ENCODE results near the gene TREM2. TPM values are rescaled to one million over a fixed set of nuclear protein-coding genes. Genes with fewer than 3 reads are reported as not detected.
"Not testable (repeated sequence)": the region's sequence is repeated elsewhere in the genome, so short reads cannot be mapped to it uniquely, and the experiment has no call there.

The TREM2 gene
- not detected in 2 replicates for total RNA-seq

GRCh38 chr6:41162687-41163418 is at the start of gene TREM2:
TSS of gene TREM2 (minus strand) at chr6:41163116. CDS start at chr6:41163082, 34 bp downstream.
- DNase-seq (ENCODE audit: low read depth in 2 of 2) = no peak

GRCh38 chr6:41209547-41210320 is 46.8 kb upstream of the TREM2 start:
- no peak for DNase-seq (ENCODE audit: low read depth in 2 of 2)

GRCh38 chr6:41208439-41209106 is 45.7 kb upstream of the TREM2 start:
- no peak for DNase-seq (ENCODE audit: low read depth in 2 of 2)

- DNase-seq (ENCODE audit: low read depth in 2 of 2) = no peak
Measured at GRCh38 chr6:41204156-41204555, 41.2 kb upstream of the TREM2 start.

GRCh38 chr6:41201764-41202173 is 38.9 kb upstream of the TREM2 start:
- DNase-seq (ENCODE audit: low read depth in 2 of 2) = no peak

- DNase-seq (ENCODE audit: low read depth in 2 of 2) = no peak
Measured at GRCh38 chr6:41200901-41201763, 38.2 kb upstream of the TREM2 start, which contains the start of gene TREML2. TSS of gene TREML2 (minus strand) at chr6:41201149. CDS start at chr6:41201008, 141 bp downstream.

GRCh38 chr6:41200296-41200900 is 37.5 kb upstream of the TREM2 start:
- no peak for DNase-seq (ENCODE audit: low read depth in 2 of 2)

- DNase-seq (ENCODE audit: low read depth in 2 of 2) = no peak
Measured at GRCh38 chr6:41199552-41200246, 36.8 kb upstream of the TREM2 start.

- DNase-seq (ENCODE audit: low read depth in 2 of 2) = no peak
Measured at GRCh38 chr6:41197234-41197633, 34.3 kb upstream of the TREM2 start.

- DNase-seq (ENCODE audit: low read depth in 2 of 2) = no peak
Measured at GRCh38 chr6:41194386-41194785, 31.5 kb upstream of the TREM2 start.

GRCh38 chr6:41193884-41194283 is 31.0 kb upstream of the TREM2 start:
- DNase-seq (ENCODE audit: low read depth in 2 of 2) = no peak

GRCh38 chr6:41193171-41193734 is 30.3 kb upstream of the TREM2 start:
- no peak for DNase-seq (ENCODE audit: low read depth in 2 of 2)

- DNase-seq (ENCODE audit: low read depth in 2 of 2) = peak; percentile 42 to 47
Measured at GRCh38 chr6:41191569-41191968, 28.7 kb upstream of the TREM2 start.

GRCh38 chr6:41190791-41191190 is 27.9 kb upstream of the TREM2 start:
- no peak for DNase-seq (ENCODE audit: low read depth in 2 of 2)

- no peak for DNase-seq (ENCODE audit: low read depth in 2 of 2)
Measured at GRCh38 chr6:41189967-41190366, 27.1 kb upstream of the TREM2 start.

GRCh38 chr6:41189046-41189445 is 26.1 kb upstream of the TREM2 start:
- not testable (repeated sequence) for DNase-seq (ENCODE audit: low read depth in 2 of 2)

GRCh38 chr6:41187924-41188886 is 25.3 kb upstream of the TREM2 start:
- DNase-seq (ENCODE audit: low read depth in 2 of 2) = no peak

- no peak for DNase-seq (ENCODE audit: low read depth in 2 of 2)
Measured at GRCh38 chr6:41186031-41186562, 23.2 kb upstream of the TREM2 start.

All from lung microvascular endothelial cell (primary cell).